Fibroblast of lung (primary cell): ENCODE data around the gene RO60. TPM values are rescaled to one million over a fixed set of nuclear protein-coding genes. Genes with fewer than 3 reads are reported as not detected.

Experiments used
- DNase-seq, 2 donors: peaks; one replicate each; pipeline versions ENCODE4 v3.0.0 to v3.0.0-alpha.2; 2010; ENCODE audit warnings: low read depth in 2 of 2
- H2AFZ ChIP-seq: 2 replicates; pipeline ENCODE4 v1.5.1; 2012; ENCODE audit warnings: low read length, control low read depth, inconsistent platforms
- H3K27ac ChIP-seq: 2 replicates; pipeline ENCODE4 v1.5.1; 2011; ENCODE audit warnings: low read length, control low read depth; ENCODE audit not compliant: insufficient read depth
- H3K27me3 ChIP-seq: 2 replicates; pipeline ENCODE4 v1.5.1; 2011; ENCODE audit warnings: mild to moderate bottlenecking, low read length; ENCODE audit not compliant: control insufficient read depth, insufficient read depth
- H3K36me3 ChIP-seq: 2 replicates; pipeline ENCODE4 v1.5.1; 2011; ENCODE audit warnings: low read length; ENCODE audit not compliant: control insufficient read depth, insufficient read depth
- H3K4me1 ChIP-seq: 2 replicates; pipeline ENCODE4 v1.5.1; 2011; ENCODE audit warnings: low read length; ENCODE audit not compliant: control insufficient read depth, insufficient read depth; ENCODE audit errors: extremely low read depth
- H3K4me2 ChIP-seq: 2 replicates; pipeline ENCODE4 v1.5.1; 2011; ENCODE audit warnings: low read length, control low read depth; ENCODE audit not compliant: insufficient read depth; ENCODE audit errors: extremely low read depth
- H3K4me3 ChIP-seq, 4 experiments: fragments of 200-600 bp in 1 of 4; sonication (generic) in 1 of 4; replicated peaks in 1 of 4; 2 replicates each; pipeline ENCODE4 v1.5.1; 2011 to 2016; ENCODE audit warnings: low read length in 4 of 4, low read depth in 3 of 4, mild to moderate bottlenecking in 3 of 4, control low read depth in 2 of 4, inconsistent platforms in 1 of 4, mixed read lengths in 1 of 4; ENCODE audit not compliant: insufficient read depth in 1 of 4; ENCODE audit errors: control extremely low read depth in 1 of 4
- H3K79me2 ChIP-seq: 2 replicates; pipeline ENCODE4 v1.5.1; 2012; ENCODE audit warnings: mild to moderate bottlenecking, low read length, inconsistent platforms; ENCODE audit not compliant: control insufficient read depth, insufficient read depth
- H3K9ac ChIP-seq: 2 replicates; pipeline ENCODE4 v1.5.1; 2011; ENCODE audit warnings: mild to moderate bottlenecking, low read length, control low read depth; ENCODE audit not compliant: insufficient read depth
- H3K9me3 ChIP-seq: 2 replicates; pipeline ENCODE4 v1.5.1; 2012; ENCODE audit warnings: low read depth, low read length; ENCODE audit not compliant: control insufficient read depth, insufficient read depth
- H4K20me1 ChIP-seq: 2 replicates; pipeline ENCODE4 v1.5.1; 2011; ENCODE audit warnings: low read length; ENCODE audit not compliant: control insufficient read depth, insufficient read depth; ENCODE audit errors: extremely low read depth
- EZH2 ChIP-seq: IDR thresholded peaks from 2 replicates; pipeline ENCODE4 v1.5.1; 2012; ENCODE audit warnings: low read length, control low read depth, mild to moderate bottlenecking; ENCODE audit errors: missing control alignments
- polyA plus RNA-seq, 2 donors: library from polyadenylated mRNA; depleted of rRNA in 1 of 2; stranded (reverse) in 1 of 2; unstranded in 1 of 2; fragments of >200 nt; gene quantifications; 2 replicates each; pipeline ENCODE4 v1.2.1, GENCODE V29; 2011 to 2012; ENCODE audit warnings: missing spikeins in 1 of 2
- total RNA-seq: library from RNA; depleted of rRNA; stranded (reverse); fragments of >200 nt; gene quantifications from 2 replicates; pipeline ENCODE4 v1.2.1, GENCODE V29; 2014
- TF ChIP-seq, protein P1 (sequence below), 2 donors: IDR thresholded peaks in 1 of 2; conservative IDR thresholded peaks in 1 of 2; 1 replicate in 1 of 2; 2 replicates in 1 of 2; pipeline ENCODE4 v1.5.1; 2011 to 2012; ENCODE audit warnings: low read length in 2 of 2, control low read depth in 1 of 2, inconsistent platforms in 1 of 2, low read depth in 1 of 2, mild to moderate bottlenecking in 1 of 2

Gene RO60
- total and polyA plus RNA-seq, 2 donors (not counting 1 experiment from before 2014, with no cell fraction given), result 44.0 to 164 TPM

DNA sequence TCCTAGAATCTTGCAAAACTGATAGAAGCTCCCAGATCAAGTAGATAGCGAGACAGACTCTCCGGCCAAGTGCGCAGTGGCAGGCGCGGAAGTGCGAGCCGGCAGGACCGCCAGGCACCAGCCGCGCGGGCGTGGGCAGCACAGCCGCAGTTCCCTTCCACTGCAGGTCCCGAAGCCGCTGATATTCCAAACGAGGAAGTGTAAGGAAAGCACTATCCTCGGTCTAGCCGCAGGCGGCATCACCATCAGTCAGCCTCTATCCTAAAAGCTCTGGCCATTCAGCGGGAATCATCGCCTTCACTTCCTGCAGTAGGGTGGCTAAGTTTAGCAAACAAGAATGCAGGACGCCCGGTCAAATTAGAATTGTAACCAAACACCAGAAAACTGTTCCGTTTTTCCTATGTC lies 45.1 kb downstream of the RO60 start:
- H3K4me2 ChIP-seq, result peak overlapping the region; percentile 98
- no peaks in the 10 kb centered on the region for H4K20me1 ChIP-seq
- H3K36me3 ChIP-seq, result no peaks in the 10 kb centered on the region
- H3K4me3 ChIP-seq, result peak overlapping the region; percentile 78 to 87 (median 84)
- peak in 1 of 2 donors; percentile 64 for DNase-seq
- H3K4me1 ChIP-seq, result peaks cover 3% of the 10 kb centered on the region
- H3K79me2 ChIP-seq, result peaks cover 28% of the 10 kb centered on the region
- H3K9me3 ChIP-seq, result no peaks in the 10 kb centered on the region
- H3K27me3 ChIP-seq, result no peaks in the 10 kb centered on the region
- H3K27ac ChIP-seq, result peak overlapping the region; percentile 90
- peak overlapping the region; percentile 80 for H2AFZ ChIP-seq
- TF ChIP-seq, protein P1, sequence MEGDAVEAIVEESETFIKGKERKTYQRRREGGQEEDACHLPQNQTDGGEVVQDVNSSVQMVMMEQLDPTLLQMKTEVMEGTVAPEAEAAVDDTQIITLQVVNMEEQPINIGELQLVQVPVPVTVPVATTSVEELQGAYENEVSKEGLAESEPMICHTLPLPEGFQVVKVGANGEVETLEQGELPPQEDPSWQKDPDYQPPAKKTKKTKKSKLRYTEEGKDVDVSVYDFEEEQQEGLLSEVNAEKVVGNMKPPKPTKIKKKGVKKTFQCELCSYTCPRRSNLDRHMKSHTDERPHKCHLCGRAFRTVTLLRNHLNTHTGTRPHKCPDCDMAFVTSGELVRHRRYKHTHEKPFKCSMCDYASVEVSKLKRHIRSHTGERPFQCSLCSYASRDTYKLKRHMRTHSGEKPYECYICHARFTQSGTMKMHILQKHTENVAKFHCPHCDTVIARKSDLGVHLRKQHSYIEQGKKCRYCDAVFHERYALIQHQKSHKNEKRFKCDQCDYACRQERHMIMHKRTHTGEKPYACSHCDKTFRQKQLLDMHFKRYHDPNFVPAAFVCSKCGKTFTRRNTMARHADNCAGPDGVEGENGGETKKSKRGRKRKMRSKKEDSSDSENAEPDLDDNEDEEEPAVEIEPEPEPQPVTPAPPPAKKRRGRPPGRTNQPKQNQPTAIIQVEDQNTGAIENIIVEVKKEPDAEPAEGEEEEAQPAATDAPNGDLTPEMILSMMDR (conservative IDR thresholded peaks at IDR 0.05 in 1 of 2, IDR thresholded peaks at IDR 0.05 in 1 of 2; ENCODE audit: low read depth in 1 of 2, low read length in 2 of 2), result no peak
- TF ChIP-seq EZH2, result no peak
- H3K9ac ChIP-seq, result peak overlapping the region; percentile 81

DNA sequence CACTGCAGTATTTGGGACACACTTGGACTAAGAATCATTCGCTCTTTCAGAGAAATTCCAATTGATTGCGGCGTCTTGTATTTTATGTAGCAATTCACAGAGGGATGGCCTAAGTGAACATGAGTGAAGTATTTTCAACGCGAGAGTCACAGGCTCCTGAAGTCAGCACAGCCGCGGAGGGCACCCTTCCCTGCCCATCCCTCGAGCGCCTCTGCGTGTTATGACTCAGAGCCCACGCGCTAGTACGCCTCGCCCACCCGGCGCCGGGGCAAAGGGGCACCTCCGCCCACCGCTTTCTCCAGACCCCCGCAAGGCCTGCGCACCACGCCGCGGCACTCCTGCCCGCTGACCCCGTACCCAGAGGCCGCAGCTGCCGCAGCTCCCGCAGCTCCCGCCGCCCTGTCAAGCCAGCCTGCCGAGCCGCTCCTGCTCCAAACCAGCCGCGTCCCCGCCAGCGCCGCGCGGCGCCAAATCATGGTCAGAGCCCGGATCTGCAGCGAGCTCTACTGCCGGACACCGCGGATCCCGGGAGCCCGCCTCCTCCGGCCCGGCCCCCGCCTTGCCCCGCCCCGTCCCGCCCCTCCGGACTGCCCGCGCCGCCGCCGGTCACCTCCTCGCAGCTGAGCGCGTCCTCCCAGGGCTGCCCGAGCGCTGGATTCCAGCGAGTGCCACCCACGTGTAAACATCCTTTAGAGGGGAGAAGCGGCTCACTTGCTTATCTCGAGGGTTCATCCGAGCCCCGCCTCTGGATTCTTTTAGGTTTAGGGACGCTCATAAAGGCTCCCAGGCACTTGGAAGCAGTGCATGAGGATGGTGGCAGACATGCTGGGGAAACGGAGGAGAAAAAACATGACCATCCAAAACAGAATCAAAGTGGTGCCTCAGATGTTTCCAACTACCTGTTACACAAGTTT lies 45.8 kb downstream of the RO60 start, which contains the start of gene GLRX2:
Gene GLRX2 (minus strand): TSS at position 508 of the 914 bp plus-strand sequence. CDS start 32 bp downstream, at position 476.
- no peaks in the 10 kb centered on the region for H3K9me3 ChIP-seq
- peak; percentile 83 to 92 for DNase-seq

DNA sequence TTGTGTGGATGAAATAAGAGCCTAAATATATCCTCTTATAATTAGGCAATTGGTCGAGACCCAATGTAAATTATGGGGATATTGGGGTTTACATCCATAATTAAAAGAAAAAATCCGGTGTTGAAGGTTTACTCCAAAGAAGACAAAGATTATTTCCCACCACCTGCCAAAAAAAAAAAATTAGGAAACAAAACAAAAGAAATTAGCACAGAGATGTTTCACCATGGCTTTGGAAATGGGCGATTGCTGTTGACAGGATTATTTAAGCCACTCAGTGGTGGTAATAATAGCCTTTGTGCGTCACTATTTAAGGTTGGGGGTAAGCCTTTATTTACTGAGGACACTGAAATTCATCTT lies 46.4 kb downstream of the RO60 start:
- Histone ChIP-seq H3K9me3 (no peaks in the 10 kb centered on the region), H4K20me1 (no peaks in the 10 kb centered on the region), H3K36me3 (no peaks in the 10 kb centered on the region), H3K4me3 (peak overlapping the region; percentile 66 to 85 (median 74)), H3K4me1 (peaks cover 5% of the 10 kb centered on the region), H3K27me3 (no peaks in the 10 kb centered on the region), H3K9ac (no peak overlapping the region), H2AFZ (peak overlapping the region; percentile 84), H3K4me2 (peak overlapping the region; percentile 92), H3K79me2 (peaks cover 28% of the 10 kb centered on the region), H3K27ac (peak overlapping the region; percentile 90)
- DNase-seq, result no peak
- no peak for TF ChIP-seq EZH2
- TF ChIP-seq, protein P1 (conservative IDR thresholded peaks at IDR 0.05 in 1 of 2, IDR thresholded peaks at IDR 0.05 in 1 of 2; ENCODE audit: low read depth in 1 of 2, low read length in 2 of 2), result no peak

More for the DNA sequence above, 45.8 kb downstream of the RO60 start, which contains the start of gene GLRX2:
- peak within 1 kb of the TSS; percentile 78 to 87 (median 84) for H3K4me3 ChIP-seq
- no peak for TF ChIP-seq EZH2
- TF ChIP-seq, protein P1 (conservative IDR thresholded peaks at IDR 0.05 in 1 of 2, IDR thresholded peaks at IDR 0.05 in 1 of 2; ENCODE audit: low read depth in 1 of 2, low read length in 2 of 2), result no peak
- H3K36me3 ChIP-seq, result no peaks in the 10 kb centered on the region
- peak within 1 kb of the TSS; percentile 84 for H2AFZ ChIP-seq
- peak within 1 kb of the TSS; percentile 81 for H3K9ac ChIP-seq
- no peaks in the 10 kb centered on the region for H4K20me1 ChIP-seq
- peak within 1 kb of the TSS; percentile 98 for H3K4me2 ChIP-seq
- H3K4me1 ChIP-seq, result peaks cover 3% of the 10 kb centered on the region
- peak within 1 kb of the TSS; percentile 90 for H3K27ac ChIP-seq
- peaks cover 28% of the 10 kb centered on the region for H3K79me2 ChIP-seq
- H3K27me3 ChIP-seq, result no peaks in the 10 kb centered on the region
